ENCODE measurements around the gene SIVA1.
A peak's percentile ranks its signal among the peaks of the same experiment; 100 is the strongest.

SIVA1 gene

DNA sequence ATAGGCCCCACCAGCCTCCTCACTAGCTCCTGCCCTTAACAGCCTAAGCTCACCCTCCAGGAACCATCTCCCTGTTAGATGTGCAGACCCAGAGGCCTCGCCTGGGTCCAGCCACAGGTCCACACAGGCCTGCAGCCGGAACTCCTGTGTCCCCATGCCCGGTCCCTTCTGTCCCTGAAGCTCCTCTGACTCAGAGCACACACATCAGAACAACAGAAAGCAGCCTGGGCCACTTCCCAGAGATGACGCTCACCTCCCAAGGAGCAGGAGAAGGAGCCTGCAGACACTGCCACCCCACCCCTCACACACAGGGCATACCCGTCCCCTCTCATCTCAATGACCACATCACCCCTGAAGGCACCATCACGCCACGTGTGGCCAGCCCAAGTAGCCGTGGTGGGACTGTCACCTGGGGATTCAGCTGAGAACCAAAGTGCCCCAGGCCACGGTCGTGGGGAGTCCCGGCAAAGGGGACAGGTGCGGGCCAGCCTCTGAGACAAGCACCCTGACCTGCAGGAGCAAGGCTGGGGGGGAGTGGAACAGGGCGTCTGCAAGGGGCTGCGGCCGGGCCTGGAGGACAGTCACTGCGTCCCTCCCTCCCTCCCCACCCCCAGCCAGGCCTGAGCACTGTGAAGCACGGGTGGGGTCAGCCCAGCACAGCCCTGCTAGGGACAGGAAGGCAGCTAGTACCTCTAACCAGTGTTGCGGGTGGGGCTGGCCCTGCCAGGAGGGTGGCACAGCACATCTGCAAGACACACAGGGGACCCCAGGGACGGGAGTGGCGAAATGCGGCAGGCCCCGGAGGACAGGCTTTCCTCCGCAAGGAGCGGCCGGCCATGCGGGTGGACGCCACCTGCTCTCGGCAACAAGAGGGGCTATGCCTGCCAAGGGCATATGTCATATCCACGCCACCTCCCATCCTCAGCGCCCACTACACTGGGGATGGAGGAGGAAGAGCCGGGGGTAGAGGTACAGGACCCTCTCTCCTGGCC lies 37.1 kb downstream of the SIVA1 start:
- H3K9me3 ChIP-seq (ENCODE audit: control insufficient read depth, insufficient read depth, low read depth, low read length), result no peaks in the 10 kb centered on the region
- TF ChIP-seq KLF1 (tag by site-specific recombination; IDR thresholded peaks at IDR 0.05) (0 out of 2 replicates have a peak, but pooled peaks have one; percentile 11), GLIS1 (tag by site-specific recombination; IDR thresholded peaks at IDR 0.05) (0 out of 2 replicates have a peak, but pooled peaks have one; percentile 17), ZNF600 (tag by site-specific recombination; IDR thresholded peaks at IDR 0.05) (0 out of 2 replicates have a peak, but pooled peaks have one; percentile 36), ZNF350 (tag by site-specific recombination; IDR thresholded peaks at IDR 0.05) (no peak)
- TF ChIP-seq, protein P1, sequence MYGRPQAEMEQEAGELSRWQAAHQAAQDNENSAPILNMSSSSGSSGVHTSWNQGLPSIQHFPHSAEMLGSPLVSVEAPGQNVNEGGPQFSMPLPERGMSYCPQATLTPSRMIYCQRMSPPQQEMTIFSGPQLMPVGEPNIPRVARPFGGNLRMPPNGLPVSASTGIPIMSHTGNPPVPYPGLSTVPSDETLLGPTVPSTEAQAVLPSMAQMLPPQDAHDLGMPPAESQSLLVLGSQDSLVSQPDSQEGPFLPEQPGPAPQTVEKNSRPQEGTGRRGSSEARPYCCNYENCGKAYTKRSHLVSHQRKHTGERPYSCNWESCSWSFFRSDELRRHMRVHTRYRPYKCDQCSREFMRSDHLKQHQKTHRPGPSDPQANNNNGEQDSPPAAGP (tag by site-specific recombination; IDR thresholded peaks at IDR 0.05), result 0 out of 2 replicates have a peak, but pooled peaks have one; percentile 15
- ChIA-PET CTCF (interaction anchor here (0.6 to 1.0 kb wide), 2 partner anchors 21 to 562 kb away, joined by 3 read pairs; no protein-coding TSS in a partner anchor), POLR2A (interaction anchor here (2.0 kb wide), 1 partner anchor 11 kb away, joined by 4 read pairs; the partner anchor contains the start of gene ZBTB42)
- H3K4me1 ChIP-seq (ENCODE audit: control insufficient read depth, insufficient read depth, low read length), result peaks cover 10% of the 10 kb centered on the region
- no peak overlapping the region for H3K27ac ChIP-seq (ENCODE audit: extremely low read depth, low read depth, low read length)
- H3K4me3 ChIP-seq (ENCODE audit: low read depth, low read length), result no peak overlapping the region
- peaks cover 0 to 81% of the 10 kb centered on the region in 2 experiments; a peak in 1 of 3 replicates for H3K36me3 ChIP-seq (ENCODE audit: control insufficient read depth in 2 of 2, insufficient read depth in 1 of 2, low read length in 2 of 2)

DNA sequence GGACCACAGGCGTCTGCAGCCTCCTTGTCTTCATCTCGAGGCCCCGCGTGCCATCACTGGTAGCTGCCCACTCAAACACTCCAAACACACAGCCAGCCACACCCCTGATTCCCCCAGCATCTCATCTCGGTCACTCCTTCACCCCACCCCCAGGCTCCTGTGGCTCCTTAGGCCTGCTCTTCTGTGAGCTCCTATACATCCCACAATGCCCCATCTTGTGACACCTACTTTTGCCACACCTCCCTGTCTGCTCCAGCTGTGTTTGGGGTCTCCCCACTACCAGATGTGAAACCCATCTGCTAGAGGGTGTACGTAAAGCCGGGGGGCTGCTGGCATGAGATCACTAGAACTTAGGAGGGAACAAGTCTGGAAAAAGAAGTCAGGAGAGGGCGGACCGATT lies 38.5 kb downstream of the SIVA1 start:
- POLR2A ChIA-PET, result interaction anchor here (0.7 to 2.0 kb wide), 3 partner anchors 10 to 20 kb away, joined by 3 to 4 read pairs (median 3); partner anchors contain the start of gene ZBTB42
- H3K4me3 ChIP-seq (ENCODE audit: low read depth, low read length), result no peak overlapping the region
- TF ChIP-seq ZFP3 (tag by site-specific recombination; IDR thresholded peaks at IDR 0.05; ENCODE audit: low read depth), result peak; percentile 99
- TF ChIP-seq, protein P2, sequence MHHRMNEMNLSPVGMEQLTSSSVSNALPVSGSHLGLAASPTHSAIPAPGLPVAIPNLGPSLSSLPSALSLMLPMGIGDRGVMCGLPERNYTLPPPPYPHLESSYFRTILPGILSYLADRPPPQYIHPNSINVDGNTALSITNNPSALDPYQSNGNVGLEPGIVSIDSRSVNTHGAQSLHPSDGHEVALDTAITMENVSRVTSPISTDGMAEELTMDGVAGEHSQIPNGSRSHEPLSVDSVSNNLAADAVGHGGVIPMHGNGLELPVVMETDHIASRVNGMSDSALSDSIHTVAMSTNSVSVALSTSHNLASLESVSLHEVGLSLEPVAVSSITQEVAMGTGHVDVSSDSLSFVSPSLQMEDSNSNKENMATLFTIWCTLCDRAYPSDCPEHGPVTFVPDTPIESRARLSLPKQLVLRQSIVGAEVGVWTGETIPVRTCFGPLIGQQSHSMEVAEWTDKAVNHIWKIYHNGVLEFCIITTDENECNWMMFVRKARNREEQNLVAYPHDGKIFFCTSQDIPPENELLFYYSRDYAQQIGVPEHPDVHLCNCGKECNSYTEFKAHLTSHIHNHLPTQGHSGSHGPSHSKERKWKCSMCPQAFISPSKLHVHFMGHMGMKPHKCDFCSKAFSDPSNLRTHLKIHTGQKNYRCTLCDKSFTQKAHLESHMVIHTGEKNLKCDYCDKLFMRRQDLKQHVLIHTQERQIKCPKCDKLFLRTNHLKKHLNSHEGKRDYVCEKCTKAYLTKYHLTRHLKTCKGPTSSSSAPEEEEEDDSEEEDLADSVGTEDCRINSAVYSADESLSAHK (tag by site-specific recombination; IDR thresholded peaks at IDR 0.05), result no peak
- H3K4me1 ChIP-seq (ENCODE audit: control insufficient read depth, insufficient read depth, low read length), result peaks cover 10% of the 10 kb centered on the region
- CTCF ChIA-PET, result interaction anchor here (1.8 kb wide), 1 partner anchor 22 kb away, joined by 6 read pairs; no protein-coding TSS in a partner anchor
- no peak overlapping the region for H3K27ac ChIP-seq (ENCODE audit: extremely low read depth, low read depth, low read length)
- H3K9me3 ChIP-seq (ENCODE audit: control insufficient read depth, insufficient read depth, low read depth, low read length), result no peaks in the 10 kb centered on the region
- H3K36me3 ChIP-seq (ENCODE audit: control insufficient read depth in 2 of 2, insufficient read depth in 1 of 2, low read length in 2 of 2), result peaks cover 0 to 70% of the 10 kb centered on the region in 2 experiments; a peak in 1 of 3 replicates

DNA sequence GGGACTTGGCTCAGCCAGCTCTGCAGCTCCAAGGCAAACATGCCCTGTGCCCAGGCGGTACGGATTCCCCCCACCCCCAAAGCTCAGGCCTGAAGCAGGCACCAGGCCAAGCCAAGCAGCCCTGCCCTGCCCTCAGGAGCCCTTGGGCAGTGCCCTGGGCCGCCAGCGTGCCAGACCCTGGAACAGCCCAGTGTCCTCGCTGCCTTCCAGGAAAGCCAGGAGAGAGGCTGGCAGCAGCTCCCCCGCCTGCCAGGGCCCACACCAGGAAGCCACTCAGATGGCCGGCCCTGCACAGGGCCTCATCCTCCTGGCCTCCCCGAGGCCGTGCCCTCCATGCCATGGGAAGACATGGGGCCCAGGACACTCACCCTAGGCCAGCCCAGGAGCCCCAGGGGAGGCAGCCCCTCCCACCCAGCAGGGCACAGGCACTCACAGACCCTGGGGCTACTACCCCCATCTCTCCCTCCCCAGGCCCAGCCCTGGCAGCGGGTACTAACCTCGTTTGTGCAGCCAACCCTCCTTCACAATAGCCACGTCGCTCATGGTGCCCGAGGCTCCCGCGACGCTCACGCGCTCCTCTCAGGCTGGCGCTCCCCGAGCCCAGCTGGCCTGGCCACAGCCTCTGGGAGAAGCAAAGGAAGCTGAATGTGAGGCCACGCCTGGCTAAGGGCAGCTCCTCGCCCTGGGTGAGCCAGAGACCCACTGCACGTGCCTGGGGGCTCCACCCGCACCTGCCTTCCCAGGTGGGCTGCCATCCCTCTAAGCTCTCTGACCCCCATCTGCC lies 39.3 kb downstream of the SIVA1 start:
- ChIA-PET CTCF (interaction anchor here (1.8 kb wide), 1 partner anchor 23 kb away, joined by 6 read pairs; no protein-coding TSS in a partner anchor), POLR2A (interaction anchor here (0.6 to 2.0 kb wide), 4 partner anchors 9 to 1128 kb away, joined by 3 to 14 read pairs (median 4); partner anchors contain the start of gene ZBTB42)
- Histone ChIP-seq H3K4me1 (ENCODE audit: control insufficient read depth, insufficient read depth, low read length) (peaks cover 10% of the 10 kb centered on the region), H3K27ac (ENCODE audit: extremely low read depth, low read depth, low read length) (no peak overlapping the region), H3K9me3 (ENCODE audit: control insufficient read depth, insufficient read depth, low read depth, low read length) (no peaks in the 10 kb centered on the region), H3K36me3 (ENCODE audit: control insufficient read depth in 2 of 2, insufficient read depth in 1 of 2, low read length in 2 of 2) (peaks cover 0 to 62% of the 10 kb centered on the region in 2 experiments; a peak in 1 of 3 replicates), H3K4me3 (ENCODE audit: low read depth, low read length) (no peak overlapping the region)
- TF ChIP-seq ZIC2 (tag by site-specific recombination; IDR thresholded peaks at IDR 0.05) (peak; percentile 46), OVOL3 (tag by site-specific recombination; IDR thresholded peaks at IDR 0.05) (no peak), ZBTB48 (tag by site-specific recombination; IDR thresholded peaks at IDR 0.05) (no peak), ZNF558 (tag by site-specific recombination; IDR thresholded peaks at IDR 0.05) (no peak), MZF1 (tag by site-specific recombination; IDR thresholded peaks at IDR 0.05; ENCODE audit: borderline replicate concordance) (no peak), ZNF521 (tag by site-specific recombination; IDR thresholded peaks at IDR 0.05) (no peak)
- TF ChIP-seq, protein P3, sequence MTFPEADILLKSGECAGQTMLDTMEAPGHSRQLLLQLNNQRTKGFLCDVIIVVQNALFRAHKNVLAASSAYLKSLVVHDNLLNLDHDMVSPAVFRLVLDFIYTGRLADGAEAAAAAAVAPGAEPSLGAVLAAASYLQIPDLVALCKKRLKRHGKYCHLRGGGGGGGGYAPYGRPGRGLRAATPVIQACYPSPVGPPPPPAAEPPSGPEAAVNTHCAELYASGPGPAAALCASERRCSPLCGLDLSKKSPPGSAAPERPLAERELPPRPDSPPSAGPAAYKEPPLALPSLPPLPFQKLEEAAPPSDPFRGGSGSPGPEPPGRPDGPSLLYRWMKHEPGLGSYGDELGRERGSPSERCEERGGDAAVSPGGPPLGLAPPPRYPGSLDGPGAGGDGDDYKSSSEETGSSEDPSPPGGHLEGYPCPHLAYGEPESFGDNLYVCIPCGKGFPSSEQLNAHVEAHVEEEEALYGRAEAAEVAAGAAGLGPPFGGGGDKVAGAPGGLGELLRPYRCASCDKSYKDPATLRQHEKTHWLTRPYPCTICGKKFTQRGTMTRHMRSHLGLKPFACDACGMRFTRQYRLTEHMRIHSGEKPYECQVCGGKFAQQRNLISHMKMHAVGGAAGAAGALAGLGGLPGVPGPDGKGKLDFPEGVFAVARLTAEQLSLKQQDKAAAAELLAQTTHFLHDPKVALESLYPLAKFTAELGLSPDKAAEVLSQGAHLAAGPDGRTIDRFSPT (tag by site-specific recombination; IDR thresholded peaks at IDR 0.05), result peak; percentile 79; the same call in 1 of the 2 replicates
- TF ChIP-seq, protein P4, sequence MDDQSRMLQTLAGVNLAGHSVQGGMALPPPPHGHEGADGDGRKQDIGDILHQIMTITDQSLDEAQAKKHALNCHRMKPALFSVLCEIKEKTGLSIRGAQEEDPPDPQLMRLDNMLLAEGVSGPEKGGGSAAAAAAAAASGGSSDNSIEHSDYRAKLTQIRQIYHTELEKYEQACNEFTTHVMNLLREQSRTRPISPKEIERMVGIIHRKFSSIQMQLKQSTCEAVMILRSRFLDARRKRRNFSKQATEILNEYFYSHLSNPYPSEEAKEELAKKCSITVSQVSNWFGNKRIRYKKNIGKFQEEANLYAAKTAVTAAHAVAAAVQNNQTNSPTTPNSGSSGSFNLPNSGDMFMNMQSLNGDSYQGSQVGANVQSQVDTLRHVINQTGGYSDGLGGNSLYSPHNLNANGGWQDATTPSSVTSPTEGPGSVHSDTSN (CRISPR knock-in tag; IDR thresholded peaks at IDR 0.05), result no peak
